ENCODE results near the gene NKPD1.

Gene NKPD1

DNA sequence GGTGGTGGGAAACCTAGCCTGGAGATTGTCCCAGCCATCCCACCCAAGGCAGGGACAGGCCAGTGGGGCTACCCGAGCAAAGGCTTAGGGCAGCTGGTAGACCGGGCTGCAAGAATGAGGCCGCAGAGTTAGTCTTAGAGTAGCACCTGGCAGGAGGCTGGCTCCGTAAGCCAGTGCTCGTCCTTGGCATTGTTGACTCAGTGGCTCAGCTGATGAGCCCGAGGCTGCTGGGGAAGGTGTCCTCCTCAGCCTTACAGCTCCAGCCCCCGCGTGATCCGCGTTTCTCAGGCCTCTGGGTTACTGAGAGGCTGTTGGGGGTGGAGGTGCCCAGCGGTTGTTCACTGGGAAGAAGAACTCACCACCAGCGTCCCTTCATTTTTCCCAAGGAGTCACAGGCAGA, 43.1 kb downstream of the NKPD1 start:
- no peak for DNase-seq (ENCODE audit: insufficient read length, low spot score)
- FAIRE-seq, result no peak
- TF ChIP-seq CTCF (IDR thresholded peaks at IDR 0.05; ENCODE audit: insufficient read depth, missing control alignments), result no peak

DNA sequence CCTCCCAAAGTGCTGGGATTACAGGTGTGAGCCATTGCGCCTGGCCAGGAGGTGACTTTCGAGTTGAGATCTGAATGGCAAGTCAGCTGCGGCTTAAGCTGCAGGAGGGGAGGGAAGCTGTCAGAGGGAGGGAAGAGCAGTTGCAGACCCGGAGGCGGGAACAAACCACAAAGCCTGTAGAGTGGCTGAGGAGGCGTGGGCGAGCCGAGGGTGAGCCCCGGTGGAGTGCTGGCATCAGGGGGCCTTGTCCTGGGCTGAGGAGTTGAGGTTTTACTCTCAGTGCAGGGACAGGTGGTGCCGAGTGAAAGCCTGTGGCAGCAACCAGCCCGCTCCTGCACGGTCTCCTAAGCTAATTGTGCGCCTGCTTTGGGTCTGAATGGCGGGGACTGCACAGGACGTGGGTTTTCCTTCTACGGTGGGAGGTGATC, 43.6 kb downstream of the NKPD1 start:
- no peak for TF ChIP-seq CTCF (IDR thresholded peaks at IDR 0.05; ENCODE audit: insufficient read depth, missing control alignments)
- no peak for DNase-seq (ENCODE audit: insufficient read length, low spot score)
- no peak for FAIRE-seq

GRCh38 chr19:45115809-45116615, 44.8 kb downstream of the NKPD1 start:
- DNase-seq (ENCODE audit: insufficient read length, low spot score) (no peak), FAIRE-seq (no peak)
- TF ChIP-seq CTCF (IDR thresholded peaks at IDR 0.05; ENCODE audit: insufficient read depth, missing control alignments), result no peak

GRCh38 chr19:45114116-45114515, 46.7 kb downstream of the NKPD1 start:
- no peak for DNase-seq (ENCODE audit: insufficient read length, low spot score)
- FAIRE-seq, result no peak
- TF ChIP-seq CTCF (IDR thresholded peaks at IDR 0.05; ENCODE audit: insufficient read depth, missing control alignments), result no peak

DNA sequence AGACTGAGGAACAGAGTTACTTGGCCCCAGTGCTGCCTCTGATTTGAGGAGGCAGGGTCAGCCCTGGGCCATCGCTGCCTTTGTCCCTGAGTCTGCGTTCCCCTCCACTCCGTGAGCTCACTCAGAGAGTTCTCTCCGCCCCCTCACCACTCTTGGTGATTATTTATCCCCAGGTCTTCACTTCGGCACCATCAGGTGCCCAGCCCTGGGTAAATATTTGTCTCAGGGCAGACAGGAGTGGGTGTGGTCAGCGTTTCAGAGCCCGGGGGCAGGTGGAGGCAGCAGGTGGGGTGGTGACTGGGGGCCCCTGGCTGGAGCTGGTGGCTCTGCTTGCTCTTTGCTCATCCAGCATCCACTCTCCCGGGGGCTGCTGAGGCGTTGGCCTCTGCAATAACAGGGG, 47.2 kb downstream of the NKPD1 start:
- FAIRE-seq (no peak), DNase-seq (ENCODE audit: insufficient read length, low spot score) (no peak)
- TF ChIP-seq CTCF (IDR thresholded peaks at IDR 0.05; ENCODE audit: insufficient read depth, missing control alignments), result no peak

- FAIRE-seq, result no peak
- TF ChIP-seq CTCF (IDR thresholded peaks at IDR 0.05; ENCODE audit: insufficient read depth, missing control alignments), result no peak
These were observed 48.5 kb downstream of the NKPD1 start for GRCh38 chr19:45112111-45112827.

More at GRCh38 chr19:45112111-45112827, 48.5 kb downstream of the NKPD1 start:
- no peak for DNase-seq (ENCODE audit: insufficient read length, low spot score)

All from D721Med (cell line).